HG03095 (cell line): ENCODE data around the gene NFIA.

ENCODE experiments used
- ATAC-seq: cut with Tn5 transposase; IDR thresholded peaks from one replicate; pipeline ENCODE4 v1.9.1; 2021; ENCODE audit warnings: moderate library complexity; ENCODE audit not compliant: unreplicated experiment

The NFIA gene

DNA sequence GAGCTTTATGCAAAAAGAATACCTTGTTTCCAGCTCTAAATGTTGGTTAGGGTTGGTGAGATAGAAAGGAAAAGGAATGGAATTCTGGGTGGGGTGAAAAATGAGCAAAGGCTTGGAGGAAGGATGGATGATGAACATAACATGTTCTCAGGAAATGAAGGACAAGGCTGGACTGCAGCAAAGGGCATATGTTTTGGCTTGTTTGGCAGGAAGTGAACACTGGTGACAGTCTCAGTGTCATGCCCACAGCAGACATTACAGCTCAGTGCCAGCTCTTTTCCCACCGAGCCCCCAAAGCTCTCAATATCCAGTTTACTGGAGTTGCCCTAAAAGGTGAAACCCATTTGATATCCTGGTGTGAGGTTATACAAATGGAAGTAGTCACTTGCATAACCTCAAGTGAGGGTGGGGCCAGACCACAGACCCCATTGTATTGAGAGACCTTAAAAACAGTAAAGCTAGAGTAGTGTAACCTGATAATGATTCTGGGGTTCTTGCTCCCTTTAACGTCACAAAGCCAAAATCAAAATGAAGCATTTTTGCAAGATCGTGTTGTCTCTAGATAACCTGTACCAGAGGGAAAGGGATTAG lies 270.6 kb downstream of the NFIA start:
- ATAC-seq: no peak

- no peak for ATAC-seq
Measured at GRCh38 chr1:61353797-61354406, 271.5 kb downstream of the NFIA start.

DNA sequence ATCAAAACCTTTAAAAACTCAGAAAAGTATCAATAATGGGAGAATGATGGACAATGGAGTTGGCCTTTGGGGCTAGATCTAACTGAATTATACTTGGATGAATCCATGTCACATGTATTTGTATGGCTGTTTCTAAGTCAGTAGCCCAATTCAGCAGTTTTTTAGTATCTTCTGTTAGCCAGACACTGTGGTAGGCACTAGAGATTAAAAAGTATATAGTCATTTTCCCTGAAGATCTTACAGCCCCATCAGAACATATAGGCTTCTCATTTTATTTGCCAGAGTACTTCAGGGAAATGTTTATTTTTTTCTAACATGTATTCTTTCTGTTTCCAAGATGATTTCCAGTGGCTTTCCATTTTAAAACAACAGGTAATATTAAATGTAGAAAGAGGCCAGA lies 273.7 kb downstream of the NFIA start:
- no peak for ATAC-seq

DNA sequence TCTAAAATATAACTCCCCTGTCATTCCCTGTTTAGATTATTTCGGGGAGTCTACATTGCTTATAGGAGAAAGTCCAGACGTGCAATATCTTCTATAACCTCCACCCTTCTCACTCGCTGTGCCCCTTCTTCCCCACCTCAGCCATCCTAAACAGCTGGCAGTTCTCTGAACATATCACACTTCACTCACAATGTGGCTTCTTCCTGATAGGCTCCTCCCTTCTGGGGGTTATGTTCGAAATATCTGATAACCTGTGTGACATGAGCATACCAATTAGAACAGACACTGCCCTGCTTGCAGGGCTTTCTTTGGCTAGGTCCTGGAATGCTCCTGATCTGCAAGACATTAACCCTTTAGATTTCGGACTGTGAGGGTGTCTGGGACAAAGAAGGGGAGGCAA lies 274.6 kb downstream of the NFIA start:
- no peak for ATAC-seq

- no peak for ATAC-seq
Measured at GRCh38 chr1:61357539-61357938, 275.2 kb downstream of the NFIA start.

DNA sequence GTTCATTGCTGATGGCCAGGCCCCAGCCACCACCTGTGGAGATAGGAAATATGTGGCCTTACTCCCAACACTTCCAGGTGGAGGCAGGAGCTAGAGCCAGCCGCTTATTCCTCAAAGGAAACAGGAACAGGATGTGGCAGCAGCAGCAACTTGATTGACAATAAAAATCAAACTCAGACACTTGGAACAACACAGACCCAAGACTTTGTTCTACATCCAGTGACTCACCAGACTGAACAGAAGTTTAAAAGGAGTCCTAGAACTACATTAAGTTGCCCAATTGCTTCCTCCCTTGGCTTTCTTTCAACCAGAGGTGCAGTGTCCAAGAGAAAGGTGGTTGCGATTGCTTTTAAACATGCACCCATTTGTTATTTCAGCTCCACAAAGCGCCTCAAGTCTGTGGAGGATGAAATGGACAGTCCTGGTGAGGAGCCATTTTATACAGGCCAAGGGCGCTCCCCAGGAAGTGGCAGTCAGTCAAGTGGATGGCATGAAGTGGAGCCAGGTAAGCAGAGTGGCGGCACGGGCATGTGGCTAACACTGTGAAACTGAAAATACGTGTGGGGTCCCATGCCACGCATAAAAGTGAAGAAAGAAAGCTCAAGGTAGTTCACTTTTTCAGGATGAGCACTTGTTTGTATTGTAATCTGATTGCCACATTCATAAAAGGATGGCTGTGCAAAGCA lies 276.6 kb downstream of the NFIA start:
- no peak for ATAC-seq

DNA sequence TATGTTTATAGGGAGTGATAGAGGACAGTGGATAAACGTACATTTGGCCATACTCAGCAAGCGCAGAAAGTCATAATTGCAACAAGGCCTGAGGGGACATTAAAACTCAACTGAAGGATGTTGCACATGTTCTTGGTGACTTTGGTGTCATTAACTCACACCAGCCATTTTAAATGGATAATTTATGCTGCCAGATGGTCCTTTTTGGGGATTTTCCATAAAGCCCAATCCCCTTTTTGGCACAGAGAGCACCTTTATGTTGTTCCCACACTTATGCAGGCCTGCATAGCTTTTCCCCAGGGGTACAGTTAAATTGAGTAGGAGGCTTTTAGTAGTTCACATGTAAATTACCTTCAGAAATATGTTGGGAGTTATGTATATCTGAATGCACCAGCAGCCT lies 279.6 kb downstream of the NFIA start:
- no peak for ATAC-seq

- ATAC-seq: no peak
Measured at GRCh38 chr1:61362351-61362750, 280.0 kb downstream of the NFIA start.

DNA sequence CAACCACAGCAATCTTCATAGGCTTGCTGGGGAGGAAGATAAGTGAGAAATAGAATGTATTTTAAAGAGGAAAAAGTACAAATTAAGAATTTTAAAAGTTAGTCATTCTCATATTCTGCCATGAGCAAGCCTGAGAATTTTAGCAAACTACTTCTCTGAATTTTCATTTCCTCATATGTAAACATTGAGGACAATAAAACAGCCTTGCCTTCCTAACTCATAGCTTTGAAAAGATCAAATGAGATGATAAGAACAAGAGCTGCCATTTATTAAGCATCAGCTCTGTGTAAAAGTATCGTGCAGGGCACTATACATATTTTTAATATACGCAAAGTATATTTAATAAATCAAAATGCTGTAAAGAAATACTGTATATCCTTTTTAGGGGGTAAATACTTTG lies 286.0 kb downstream of the NFIA start:
- no peak for ATAC-seq

GRCh38 chr1:61368876-61369275 lies 286.5 kb downstream of the NFIA start:
- ATAC-seq: no peak

DNA sequence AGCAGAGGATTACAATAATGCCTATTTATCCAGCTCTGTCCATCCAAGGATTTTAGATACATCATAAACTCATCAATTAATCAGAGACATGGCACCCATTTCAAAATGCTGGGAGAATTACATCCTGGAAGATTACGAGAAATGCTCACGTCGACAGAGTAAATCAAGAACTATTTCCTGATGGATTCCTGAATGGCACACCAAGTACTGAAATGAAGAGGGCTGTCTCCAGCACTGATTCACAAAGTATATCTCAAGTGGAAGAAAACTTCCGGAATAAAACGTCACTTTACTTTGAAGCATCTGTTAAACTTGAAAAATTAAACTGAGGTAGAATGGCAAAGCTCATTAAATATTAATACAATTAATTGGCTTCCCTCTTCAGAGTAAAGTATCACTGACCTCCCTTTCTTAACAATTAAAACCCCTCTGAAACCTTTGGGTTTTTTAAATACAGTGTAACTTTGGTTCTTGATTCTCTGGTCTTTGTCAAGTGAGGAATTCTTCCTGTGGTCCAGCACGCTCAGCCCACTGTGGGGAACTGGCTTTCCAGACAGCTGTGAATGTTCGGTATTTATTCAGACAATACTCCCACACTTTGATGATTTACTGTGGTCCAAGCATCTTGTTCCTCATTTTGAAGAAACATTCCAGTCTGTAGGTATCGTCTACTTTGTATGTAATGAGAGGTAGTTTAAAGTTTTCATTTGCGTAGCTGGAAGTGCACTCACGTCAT lies 288.0 kb downstream of the NFIA start:
- no peak for ATAC-seq

DNA sequence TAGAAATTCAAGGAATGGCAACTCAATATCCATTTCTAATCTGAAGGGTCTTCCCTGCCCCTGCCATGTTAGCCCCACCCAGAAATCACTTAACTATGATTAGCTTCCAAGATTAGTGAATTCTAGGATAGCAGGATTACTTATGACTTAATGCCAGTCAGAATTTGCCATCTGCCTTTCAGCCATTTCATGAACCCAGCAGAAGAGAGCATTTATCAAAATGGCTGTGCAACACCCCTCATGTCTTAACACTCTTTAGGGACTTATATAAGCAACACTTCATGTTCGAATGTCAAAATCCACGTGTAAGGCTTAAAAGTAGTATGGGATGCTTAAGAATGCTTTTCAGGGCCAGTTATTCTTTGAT lies 288.5 kb downstream of the NFIA start:
- ATAC-seq: no peak

GRCh38 chr1:61372944-61373343 lies 290.6 kb downstream of the NFIA start:
- no peak for ATAC-seq

DNA sequence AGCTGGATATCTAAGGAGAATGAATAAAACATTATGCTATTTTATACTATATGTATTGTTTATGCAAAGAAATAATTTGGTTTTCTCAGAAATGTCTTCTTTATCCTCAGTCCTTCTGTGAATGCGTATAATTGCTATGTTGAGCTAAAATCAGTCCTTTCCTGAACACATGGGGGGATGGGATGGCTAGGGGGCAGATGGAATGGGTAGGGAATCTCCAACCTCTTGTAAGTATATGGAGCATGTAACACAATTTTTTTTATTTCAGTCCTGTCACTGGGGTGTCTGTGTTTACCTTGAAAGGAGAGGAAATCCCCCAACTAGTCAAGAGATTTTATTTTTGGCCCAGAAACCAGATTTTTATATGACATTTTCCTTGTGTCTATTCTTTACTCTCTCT lies 291.8 kb downstream of the NFIA start:
- no peak for ATAC-seq

DNA sequence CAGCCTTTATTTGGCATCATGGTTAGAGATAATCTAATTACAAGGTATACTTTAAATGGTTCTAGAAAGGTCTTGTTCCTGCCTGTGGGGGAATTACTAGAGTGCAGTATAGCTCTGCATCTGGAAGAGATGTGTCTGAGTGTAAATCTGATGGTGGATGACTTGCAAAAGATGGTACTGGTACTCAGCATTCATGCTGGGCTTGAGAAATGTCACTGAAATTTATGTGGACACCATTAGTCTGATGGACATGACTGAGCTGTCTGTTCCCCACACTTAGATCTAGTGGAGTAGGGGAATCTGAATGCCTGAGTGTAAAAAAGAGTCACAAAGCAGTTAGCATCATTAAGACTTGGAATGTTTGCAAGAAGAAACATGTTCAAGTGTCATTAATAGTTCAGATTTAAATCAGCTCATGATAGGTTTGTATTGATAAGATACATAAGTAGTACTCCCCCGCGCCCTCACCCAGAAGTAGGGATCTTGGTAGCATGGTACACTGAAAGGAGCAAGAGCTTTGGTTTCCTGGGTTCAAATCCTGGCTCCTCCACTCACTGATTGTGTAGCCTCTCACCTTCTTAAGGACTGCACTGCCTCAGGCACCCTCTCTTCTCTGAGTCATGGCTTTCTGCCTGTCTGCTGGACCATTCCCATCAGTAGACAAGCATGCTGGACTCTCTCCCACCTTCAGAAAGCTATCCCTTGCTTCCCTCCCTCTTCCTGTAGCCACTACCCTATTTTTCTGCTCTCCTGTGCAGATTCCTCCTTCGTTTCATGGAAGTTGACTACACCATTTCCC lies 292.9 kb downstream of the NFIA start:
- ATAC-seq: no peak

DNA sequence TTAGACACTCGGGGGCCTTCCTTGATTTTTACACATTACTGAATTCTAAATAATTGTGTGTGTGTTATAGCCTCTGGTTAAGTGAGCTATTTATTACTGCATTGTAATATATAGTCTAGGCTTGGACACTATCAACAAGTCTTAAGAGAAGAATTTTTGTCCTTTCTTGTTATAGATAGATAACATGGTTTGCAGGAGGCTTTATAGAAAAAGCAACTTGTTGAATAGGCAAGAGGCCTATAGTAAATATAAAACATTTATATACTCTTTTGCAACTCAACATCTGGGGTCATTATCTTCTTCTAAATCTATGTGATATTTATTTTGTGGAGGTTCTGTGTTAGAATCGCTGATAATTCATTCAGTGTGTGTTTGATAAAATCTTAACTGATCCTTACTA lies 293.8 kb downstream of the NFIA start:
- no peak for ATAC-seq

DNA sequence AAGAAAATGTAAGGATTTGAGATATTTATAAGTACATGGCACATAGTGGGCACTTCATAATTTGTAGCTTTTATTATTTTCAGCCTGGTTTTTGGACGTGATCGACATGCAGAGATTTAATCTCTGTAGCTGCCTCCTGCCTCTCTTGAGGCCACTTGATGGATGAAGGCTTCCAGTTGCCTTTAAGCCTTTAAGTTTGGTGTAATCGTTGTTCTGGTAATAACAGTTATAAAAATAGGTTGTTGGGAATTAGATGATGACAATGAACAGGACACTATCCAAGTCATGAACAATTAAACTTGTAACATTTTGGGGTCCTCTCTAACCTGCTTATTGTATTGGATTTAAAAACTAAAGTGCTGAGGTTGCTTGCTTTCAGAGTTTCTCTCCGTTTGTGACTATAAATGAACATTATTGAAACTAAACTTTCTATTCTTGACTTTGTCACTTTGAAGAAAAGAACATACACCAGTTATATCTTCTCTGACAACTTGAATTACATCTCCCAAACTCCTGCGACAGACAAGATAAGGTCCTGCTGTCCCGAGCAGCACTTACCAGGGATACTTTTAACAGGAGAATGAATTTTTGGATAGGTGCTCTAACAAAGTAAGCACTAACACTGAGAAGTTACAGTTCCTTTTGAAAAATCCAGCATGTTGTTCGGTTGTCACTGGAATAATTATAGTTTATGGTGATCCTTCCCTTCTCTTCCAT lies 295.0 kb downstream of the NFIA start:
- ATAC-seq: no peak

GRCh38 chr1:61378494-61379180 lies 296.3 kb downstream of the NFIA start:
- ATAC-seq: no peak

GRCh38 chr1:61379693-61380092 lies 297.3 kb downstream of the NFIA start:
- no peak for ATAC-seq

- no peak for ATAC-seq
Measured at GRCh38 chr1:61380561-61380960, 298.2 kb downstream of the NFIA start.
